ENCODE results near the gene RUNX2. TPM values are rescaled to one million over a fixed set of nuclear protein-coding genes. Genes with fewer than 3 reads are reported as not detected.

Gene RUNX2
- total and polyA plus RNA-seq, 2 of the 8 experiments (the other 6 are each of a cell fraction or from before 2014, with no cell fraction given) = 0.26 to 1.2 TPM

- TF ChIP-seq TAF7 (optimal IDR thresholded peaks at IDR 0.05; ENCODE audit: borderline replicate concordance, low read depth, low read length) = no peak
- no peak for TF ChIP-seq RAD21 (IDR thresholded peaks at IDR 0.05 in 1 of 2, conservative IDR thresholded peaks at IDR 0.05 in 1 of 2; ENCODE audit: low read depth in 2 of 2, low read length in 2 of 2)
- TF ChIP-seq JUN (IDR thresholded peaks at IDR 0.05; ENCODE audit: low read depth, low read length) = no peak
- TF ChIP-seq ATF3 (IDR thresholded peaks at IDR 0.05; ENCODE audit: insufficient read depth, low read depth, low read length) = no peak
- no peak for TF ChIP-seq MAFK (IDR thresholded peaks at IDR 0.05; ENCODE audit: low read depth, low read length)
- no peak for TF ChIP-seq USF2 (IDR thresholded peaks at IDR 0.05; ENCODE audit: low read length)
- no peak for TF ChIP-seq SP2 (IDR thresholded peaks at IDR 0.05; ENCODE audit: low read length)
Observed at GRCh38 chr6:45480752-45481415, 152.8 kb downstream of the RUNX2 start (continued).

Measured in H1 (cell line).